ENCODE data around the gene ATP6V1B1. TPM values are rescaled to one million over a fixed set of nuclear protein-coding genes. Genes with fewer than 3 reads are reported as not detected.

ATP6V1B1 gene
- total and polyA plus RNA-seq, 2 of the 4 experiments (the other 2 are of a cell fraction): 1.3 TPM; not detected in 1

DNA sequence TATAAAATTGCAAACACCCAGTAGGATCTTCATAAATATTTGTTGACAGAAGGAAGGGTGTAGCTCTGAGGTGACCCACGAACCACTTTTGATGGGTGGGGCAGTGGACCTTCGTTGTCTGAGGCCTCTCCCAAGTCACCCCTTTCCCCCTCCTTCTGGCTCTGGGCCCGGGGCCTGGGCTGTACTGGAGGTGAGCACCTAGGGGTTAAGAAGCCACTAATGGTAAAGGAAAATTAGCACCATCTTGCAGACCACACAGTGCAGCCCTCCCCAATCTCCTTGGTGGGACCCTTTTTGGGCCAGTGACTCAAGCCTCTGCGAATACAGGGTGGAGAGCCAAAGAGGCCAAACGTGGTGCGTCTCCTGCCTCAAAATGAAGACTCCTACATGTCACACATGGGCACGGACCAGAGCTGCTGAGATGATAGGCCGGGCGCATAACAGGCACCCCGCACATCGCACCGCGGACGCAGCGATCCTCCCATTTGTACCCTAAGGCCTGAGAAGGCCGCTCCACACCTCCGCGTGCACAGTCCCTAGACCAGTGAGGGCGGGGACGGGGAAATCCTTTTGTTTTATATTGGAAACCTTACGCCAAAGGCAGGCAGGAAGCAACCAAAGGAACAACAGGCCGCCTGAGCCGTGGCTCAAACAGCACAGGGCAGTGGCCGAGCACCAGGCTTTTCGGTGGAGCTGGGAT lies 31.9 kb upstream of the ATP6V1B1 start:
- H3K4me2 ChIP-seq (ENCODE audit: low read depth, low read length): no peak overlapping the region
- WGBS, 2 experiments (ENCODE audit: extremely low coverage in 2 of 2, insufficient read length in 1 of 2): 83% methylated on average over 5 of the region's 25 CpGs; no CpG with 5 or more reads in 1 of the 2 experiments
- no peak overlapping the region for H3K18ac ChIP-seq (ENCODE audit: low read depth, low read length)
- no peak overlapping the region for H3K4me3 ChIP-seq (ENCODE audit: insufficient read depth, low read depth, low read length)
- H2AK9ac ChIP-seq (replicated peaks; ENCODE audit: low read depth, low read length, poor library complexity): no peak overlapping the region
- H2BK15ac ChIP-seq (ENCODE audit: low read depth, low read length): no peak overlapping the region
- POLR2A ChIA-PET (ENCODE audit: unreplicated experiment): no interaction called here
- no peak overlapping the region for H3K27ac ChIP-seq (ENCODE audit: insufficient read depth, low read length)
- no peak overlapping the region for H2BK120ac ChIP-seq (ENCODE audit: low read depth, low read length)
- no peak overlapping the region for H3K14ac ChIP-seq (replicated peaks; ENCODE audit: low read depth, low read length)
- no peak for DNase-seq
- H3K9me3 ChIP-seq (ENCODE audit: control insufficient read depth, insufficient read depth, low read length): no peaks in the 10 kb centered on the region
- H3K79me1 ChIP-seq (ENCODE audit: low read depth in 1 of 2, low read length in 2 of 2): peaks cover 7 to 17% of the 10 kb centered on the region in 2 experiments; a peak in 2 of 4 replicates
- H2BK20ac ChIP-seq (ENCODE audit: low read depth, low read length): no peak overlapping the region
- no peak overlapping the region for H4K91ac ChIP-seq (ENCODE audit: insufficient read depth, low read depth, low read length)
- no peaks in the 10 kb centered on the region; the same call in 1 of the 2 replicates for H4K20me1 ChIP-seq (ENCODE audit: insufficient read depth, low read length)
- H4K5ac ChIP-seq (ENCODE audit: low read depth, low read length): no peak overlapping the region
- BruUV-seq (replicated peaks): no TSS peak
- CTCF ChIA-PET: no interaction called here
- ATAC-seq (ENCODE audit: low read depth): no peak
- TF ChIP-seq BHLHE40 (IDR thresholded peaks at IDR 0.05; ENCODE audit: low read depth, low read length) (no peak), MAZ (IDR thresholded peaks at IDR 0.05; ENCODE audit: borderline replicate concordance, low read depth, low read length) (no peak), MAFK (IDR thresholded peaks at IDR 0.05; ENCODE audit: low read depth, low read length) (no peak)
- TF ChIP-seq, protein P1, sequence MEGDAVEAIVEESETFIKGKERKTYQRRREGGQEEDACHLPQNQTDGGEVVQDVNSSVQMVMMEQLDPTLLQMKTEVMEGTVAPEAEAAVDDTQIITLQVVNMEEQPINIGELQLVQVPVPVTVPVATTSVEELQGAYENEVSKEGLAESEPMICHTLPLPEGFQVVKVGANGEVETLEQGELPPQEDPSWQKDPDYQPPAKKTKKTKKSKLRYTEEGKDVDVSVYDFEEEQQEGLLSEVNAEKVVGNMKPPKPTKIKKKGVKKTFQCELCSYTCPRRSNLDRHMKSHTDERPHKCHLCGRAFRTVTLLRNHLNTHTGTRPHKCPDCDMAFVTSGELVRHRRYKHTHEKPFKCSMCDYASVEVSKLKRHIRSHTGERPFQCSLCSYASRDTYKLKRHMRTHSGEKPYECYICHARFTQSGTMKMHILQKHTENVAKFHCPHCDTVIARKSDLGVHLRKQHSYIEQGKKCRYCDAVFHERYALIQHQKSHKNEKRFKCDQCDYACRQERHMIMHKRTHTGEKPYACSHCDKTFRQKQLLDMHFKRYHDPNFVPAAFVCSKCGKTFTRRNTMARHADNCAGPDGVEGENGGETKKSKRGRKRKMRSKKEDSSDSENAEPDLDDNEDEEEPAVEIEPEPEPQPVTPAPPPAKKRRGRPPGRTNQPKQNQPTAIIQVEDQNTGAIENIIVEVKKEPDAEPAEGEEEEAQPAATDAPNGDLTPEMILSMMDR (conservative IDR thresholded peaks at IDR 0.05; ENCODE audit: low read depth, low read length): no peak
- dilution Hi-C loops (cut with HindIII; ENCODE audit: low sequenced_read_pairs, unreplicated experiment): no loop called here
- H3K4ac ChIP-seq (ENCODE audit: low read depth, low read length): no peak overlapping the region
- H2BK5ac ChIP-seq (ENCODE audit: low read depth, low read length, poor library complexity, severe bottlenecking): no peak overlapping the region
- H3K9me1 ChIP-seq (ENCODE audit: insufficient read depth, low read length): no peaks in the 10 kb centered on the region
- H3K9ac ChIP-seq (ENCODE audit: low read depth, low read length): no peak overlapping the region
- H2AK5ac ChIP-seq (ENCODE audit: low read depth, low read length): no peak overlapping the region
- peaks cover 23% of the 10 kb centered on the region for H3K27me3 ChIP-seq (ENCODE audit: control insufficient read depth, insufficient read depth, low read length)
- peaks cover 4% of the 10 kb centered on the region; the same call in 1 of the 2 replicates for H3K4me1 ChIP-seq (ENCODE audit: control insufficient read depth, insufficient read depth, low read length)
- H3K36me3 ChIP-seq (ENCODE audit: control insufficient read depth, insufficient read depth, low read length): no peaks in the 10 kb centered on the region; the same call in 1 of the 2 replicates
- no peak overlapping the region for H2AFZ ChIP-seq (replicated peaks; ENCODE audit: low read length, poor library complexity)
- intact Hi-C loops (cut with micrococcal nuclease): no loop called here
- no peak overlapping the region for H3K23ac ChIP-seq (ENCODE audit: low read depth, low read length)
- no peak overlapping the region for H4K8ac ChIP-seq (ENCODE audit: low read depth in 2 of 2, low read length in 2 of 2)
- in situ Hi-C loops (cut with MboI; ENCODE audit: low sequenced_read_pairs): no loop called here
- H3K56ac ChIP-seq (ENCODE audit: extremely low read depth, insufficient read depth, low read length): no peak overlapping the region

Measured in IMR-90 (cell line).